Stimulated activated CD4-positive, alpha-beta T cell treated with anti-CD3 and anti-CD28 coated beads, Interleukin-1b, Interleukin-23, amount 100 ng/mL, for 24 hours (primary cell): ENCODE results near the gene IQSEC1.

ENCODE experiments used
- DNase-seq, 4 experiments: peaks; one replicate each; pipeline ENCODE4 v3.0.0-alpha.2; 2020; ENCODE audit warnings: low read depth in 4 of 4, low spot score in 1 of 4

IQSEC1 gene

GRCh38 chr3:13003608-13004007 lies 69.6 kb downstream of the IQSEC1 start:
- no peak for DNase-seq

GRCh38 chr3:13002398-13003124 lies 70.7 kb downstream of the IQSEC1 start:
- DNase-seq: no peak

DNA sequence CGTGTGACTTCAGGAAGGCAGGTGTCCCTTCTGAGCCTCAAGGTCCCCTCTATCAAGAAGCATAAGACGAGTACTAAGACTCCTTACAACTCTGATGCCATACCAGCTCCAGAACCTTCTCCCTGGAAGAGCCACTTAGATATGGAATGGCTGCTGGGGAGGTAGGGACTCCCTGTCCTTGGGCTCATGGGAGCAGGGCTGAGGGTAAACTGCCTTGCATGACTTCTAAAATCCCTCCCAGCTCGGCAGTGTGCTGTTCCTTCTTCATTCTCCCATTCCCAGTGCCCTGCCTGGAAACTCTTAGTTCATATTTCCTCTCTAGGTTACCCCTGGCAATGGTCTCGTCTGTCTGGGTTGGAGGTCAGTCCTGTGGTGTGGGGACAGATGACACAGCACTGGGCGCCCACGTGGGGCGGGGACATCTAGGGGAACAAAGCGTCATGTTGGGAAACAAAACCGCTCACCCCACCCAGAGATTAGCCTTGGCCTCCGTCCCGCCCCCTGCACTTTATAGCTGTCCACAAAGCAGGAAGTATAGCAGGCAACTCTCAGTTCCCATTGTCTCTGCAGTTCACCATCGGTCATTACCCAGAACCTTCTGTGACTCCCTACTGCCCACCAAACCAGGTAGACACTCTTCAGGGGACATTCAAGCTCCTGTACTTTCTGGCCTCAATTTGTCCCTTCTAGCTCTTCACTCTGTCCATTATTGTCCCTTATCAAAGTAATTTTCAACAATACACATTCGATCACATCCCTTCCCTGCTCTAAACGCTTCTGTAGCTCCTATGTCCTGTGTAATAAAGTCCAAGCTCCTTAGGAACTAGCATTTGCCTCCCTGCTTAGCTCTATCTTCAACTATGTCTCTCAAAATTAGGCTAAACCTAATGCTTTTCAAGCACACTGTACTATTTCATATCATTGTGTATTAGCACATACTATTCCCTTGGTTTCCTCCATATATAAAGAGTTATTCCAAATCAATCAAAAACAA lies 73.8 kb downstream of the IQSEC1 start:
- no peak for DNase-seq

- no peak for DNase-seq
These were observed 74.6 kb downstream of the IQSEC1 start for GRCh38 chr3:12998648-12999047.

DNA sequence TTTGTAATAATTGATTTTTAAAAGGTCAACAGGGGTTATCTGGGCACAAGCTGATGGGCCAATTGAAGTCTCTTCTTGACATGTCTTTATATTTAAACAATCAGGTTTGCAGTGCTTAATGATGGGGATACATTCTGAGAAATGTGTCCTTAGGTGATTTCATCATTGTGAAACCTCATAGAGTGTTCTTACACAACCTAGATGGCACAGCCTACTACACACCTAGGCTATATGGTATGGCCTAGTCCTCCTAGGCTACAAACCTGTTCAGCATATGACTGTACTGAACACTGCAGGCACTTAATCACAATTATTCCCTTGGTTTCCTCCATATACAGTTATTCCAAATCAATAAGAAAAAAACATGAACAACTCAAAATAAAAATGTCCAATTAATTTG lies 75.8 kb downstream of the IQSEC1 start:
- DNase-seq: no peak

DNA sequence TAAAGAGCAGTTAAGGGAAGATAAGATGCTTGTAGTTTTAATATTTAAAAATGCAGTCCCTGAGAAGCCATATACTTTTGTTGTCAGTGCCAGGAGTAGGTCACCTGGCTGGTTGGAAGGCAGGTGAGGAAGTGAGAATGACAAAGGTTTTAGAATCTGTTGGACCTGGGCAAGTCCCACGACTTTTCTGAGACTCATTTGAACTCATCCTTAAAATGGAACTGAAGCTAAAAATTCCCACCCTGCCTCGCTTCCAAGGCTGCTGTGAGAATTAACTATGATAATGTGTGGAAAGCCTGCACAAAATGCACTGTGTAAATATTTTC lies 77.1 kb downstream of the IQSEC1 start:
- DNase-seq: no peak

GRCh38 chr3:12995389-12996180 lies 77.6 kb downstream of the IQSEC1 start:
- no peak for DNase-seq

- peak; percentile 73 to 85 (median 79) for DNase-seq
These were observed 78.4 kb downstream of the IQSEC1 start for GRCh38 chr3:12994607-12995388.

GRCh38 chr3:12994357-12994606 lies 78.9 kb downstream of the IQSEC1 start:
- DNase-seq: no peak

- DNase-seq: no peak
These were observed 79.5 kb downstream of the IQSEC1 start for GRCh38 chr3:12993517-12994356.

DNA sequence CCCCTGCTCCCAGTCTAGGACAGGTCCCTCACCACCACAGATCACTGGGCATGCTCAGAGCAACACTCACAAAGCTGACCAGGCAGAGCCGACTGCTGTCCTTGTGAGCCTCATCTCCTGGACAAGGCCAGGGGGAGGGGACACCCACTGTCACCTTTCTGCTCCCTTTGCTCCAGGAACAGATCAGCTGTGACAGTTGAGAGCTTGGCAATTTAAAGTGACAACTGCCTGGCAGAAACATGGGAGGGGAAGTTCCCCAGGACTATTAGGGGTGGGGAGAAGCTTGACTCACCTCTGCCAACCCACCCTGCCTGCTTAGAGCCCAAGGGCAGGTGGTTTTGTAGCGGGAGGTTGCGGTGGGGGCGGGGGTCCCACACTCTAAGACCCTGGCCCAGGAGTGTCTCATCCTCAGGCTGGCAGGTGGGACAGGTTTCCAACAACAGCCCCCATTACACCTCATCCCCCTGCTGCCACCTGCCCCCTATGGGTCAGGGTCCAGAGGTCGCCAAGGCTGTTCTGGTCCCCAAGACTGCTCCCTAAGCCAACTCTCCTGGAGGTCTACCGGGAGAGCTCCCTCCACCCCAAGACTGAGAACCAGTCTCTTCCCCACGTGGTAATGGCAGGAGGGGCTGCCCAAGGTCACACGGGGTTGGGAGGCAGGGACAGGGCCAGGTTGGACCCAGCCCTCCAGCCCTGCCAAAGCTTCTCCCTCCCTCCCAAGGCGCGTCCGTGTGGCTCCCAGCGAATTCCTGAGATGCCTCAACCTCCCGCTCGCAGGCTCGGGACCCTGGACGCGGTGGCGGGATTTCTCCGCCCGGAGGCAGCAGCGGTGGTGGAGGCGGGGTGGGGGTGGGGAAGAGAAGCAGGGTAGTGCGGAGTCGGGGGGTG lies 80.4 kb downstream of the IQSEC1 start:
- DNase-seq: no peak

- DNase-seq: no peak
These were observed 81.4 kb downstream of the IQSEC1 start for GRCh38 chr3:12991861-12992281.

- no peak for DNase-seq
These were observed 81.8 kb downstream of the IQSEC1 start for GRCh38 chr3:12991481-12991837.

DNA sequence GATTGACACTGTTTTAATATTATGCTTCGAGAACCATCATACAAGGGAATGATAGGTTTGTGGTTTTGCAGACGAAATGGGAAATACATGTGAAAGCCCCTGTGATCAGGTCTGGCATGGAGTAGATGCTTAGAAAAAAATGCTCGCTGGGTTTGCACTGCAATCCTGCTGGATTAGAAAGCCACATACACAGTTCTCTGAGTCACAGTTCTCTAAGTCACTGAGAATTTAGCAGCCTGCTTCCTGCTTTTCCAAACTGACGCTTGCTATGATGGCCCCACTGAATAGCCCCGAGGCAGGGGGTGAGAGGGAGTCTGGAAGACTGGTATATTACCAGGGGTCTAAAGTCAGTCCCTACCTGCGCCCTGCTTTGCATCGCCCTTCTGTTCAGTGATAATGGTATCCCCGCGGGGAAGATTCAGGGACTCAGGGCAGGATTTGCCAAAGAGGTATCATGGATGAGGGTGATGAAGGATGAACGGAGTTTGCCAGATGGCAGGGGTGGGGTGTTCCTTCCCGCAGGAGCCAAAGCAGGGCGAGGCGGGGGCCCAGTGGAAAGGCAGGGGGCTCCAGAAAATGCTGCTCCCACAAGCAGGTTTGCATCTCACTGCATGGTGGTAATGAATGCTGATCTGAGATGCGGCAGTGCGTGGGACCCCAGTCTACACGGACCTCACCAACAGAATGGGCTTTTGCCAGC lies 82.3 kb downstream of the IQSEC1 start:
- DNase-seq: no peak

GRCh38 chr3:12990306-12990705 lies 82.9 kb downstream of the IQSEC1 start:
- DNase-seq: no peak

DNA sequence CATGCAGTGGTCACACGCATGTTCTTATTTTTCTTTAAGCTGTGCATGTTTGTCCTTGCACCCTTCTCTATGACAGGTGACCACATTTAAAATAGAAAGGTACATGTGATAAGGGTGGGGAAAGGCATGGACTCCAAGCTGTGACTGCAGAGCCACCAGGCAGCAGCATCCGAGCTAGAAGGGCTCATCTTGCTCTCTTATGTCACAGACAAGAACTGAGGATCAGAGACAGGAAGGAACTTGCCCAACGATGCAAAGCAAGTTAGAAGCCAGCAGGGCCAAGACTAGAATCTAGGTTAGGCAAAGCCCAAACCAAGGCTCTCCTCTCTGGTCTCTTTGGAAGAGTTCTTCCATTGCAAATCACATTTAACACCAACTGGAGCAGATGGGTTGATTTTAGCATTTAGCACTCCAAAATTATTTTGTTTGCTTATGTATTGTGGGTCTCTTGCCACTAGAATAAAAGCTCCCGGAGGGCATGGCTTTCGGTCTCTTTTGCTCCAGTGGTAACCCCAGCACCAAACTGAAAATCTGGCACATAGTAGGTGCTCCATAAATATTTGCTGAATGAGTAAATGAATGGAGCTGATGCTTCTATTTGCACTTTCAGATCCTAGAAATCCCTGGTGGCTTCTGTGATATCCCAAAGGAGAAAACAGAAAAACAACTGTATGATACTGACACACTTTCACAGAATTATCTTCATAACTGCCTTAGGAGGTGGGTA lies 84.3 kb downstream of the IQSEC1 start:
- no peak for DNase-seq

DNA sequence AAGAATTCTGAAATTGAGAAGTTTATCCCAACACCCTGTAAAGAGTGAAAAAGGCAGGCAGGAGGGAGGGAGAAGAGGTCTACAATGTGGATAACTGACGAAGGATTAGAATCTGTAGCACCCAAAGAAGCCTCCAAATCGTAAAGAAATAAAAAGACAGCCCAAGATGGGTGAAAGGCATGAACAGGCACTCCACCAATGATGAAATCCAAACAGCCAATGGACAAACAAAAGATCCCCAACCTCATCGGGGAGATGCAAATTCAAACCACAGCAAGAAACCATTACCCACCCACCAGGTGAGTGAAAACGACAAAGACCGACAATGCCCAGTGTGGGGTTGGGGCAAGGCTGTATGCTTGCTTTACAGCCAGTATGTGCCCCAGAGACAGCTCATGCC lies 85.6 kb downstream of the IQSEC1 start:
- DNase-seq: no peak

GRCh38 chr3:12986986-12987385 lies 86.2 kb downstream of the IQSEC1 start:
- DNase-seq: no peak
